SU-DHL-6 (cell line): ENCODE measurements around the gene EML4.

ENCODE experiments used
- CTCF ChIP-seq: fragments of 200-600 bp; sonication (generic); IDR thresholded peaks from one replicate; pipeline ENCODE4 v1.5.1; 2017; ENCODE audit warnings: antibody characterized with exemption, mild to moderate bottlenecking, low read length, moderate library complexity; ENCODE audit not compliant: insufficient read depth, poor library complexity, severe bottlenecking
- EZH2phosphoT487 ChIP-seq: fragments of 200-600 bp; sonication (generic), shearing (Covaris generic); conservative IDR thresholded peaks from 2 replicates; pipeline ENCODE4 v1.6.1; 2018; ENCODE audit warnings: mild to moderate bottlenecking, antibody characterized with exemption, low read length, moderate library complexity, mixed read lengths

GRCh38 chr2:42228101-42228500 is 58.9 kb downstream of the EML4 start:
- TF ChIP-seq CTCF (no peak), EZH2phosphoT487 (no peak)
